ENCODE data around the gene PRKN.

GRCh38 chr6:162489101-162489976 is 238.2 kb downstream of the PRKN start:
- TF ChIP-seq GATA3 (IDR thresholded peaks at IDR 0.05; ENCODE audit: low read depth, low read length) (no peak), GATA2 (IDR thresholded peaks at IDR 0.05; ENCODE audit: low read depth, low read length) (no peak)
